NCI-H524 treated with DMSO at 0.1 percent for 48 hours (cell line): ENCODE data around the gene ZFYVE9.
"Not testable (repeated sequence)": the region's sequence is repeated elsewhere in the genome, so short reads cannot be mapped to it uniquely, and the experiment has no call there.

ENCODE experiments used
- DNase-seq: peaks from one replicate; lab custom pipeline; 2025; lab: John Stamatoyannopoulos, UW

ZFYVE9 gene

GRCh38 chr1:52141513-52142219 lies at the start of gene ZFYVE9:
Gene ZFYVE9, plus strand, starts transcription at chr1:52142089. Its CDS starts 91,118 bp downstream, at chr1:52233207.
- DNase-seq, result no peak

- not testable (repeated sequence) for DNase-seq
Measured at GRCh38 chr1:52094300-52094699, 47.6 kb upstream of the ZFYVE9 start.

GRCh38 chr1:52096216-52096615 lies 45.7 kb upstream of the ZFYVE9 start:
- no peak for DNase-seq

GRCh38 chr1:52098139-52098871 lies 43.6 kb upstream of the ZFYVE9 start:
- no peak for DNase-seq

- DNase-seq, result no peak
Measured at GRCh38 chr1:52102336-52103013, 39.4 kb upstream of the ZFYVE9 start.

- no peak for DNase-seq
Measured at GRCh38 chr1:52111492-52111891, 30.4 kb upstream of the ZFYVE9 start.

GRCh38 chr1:52112489-52112888 lies 29.4 kb upstream of the ZFYVE9 start:
- no peak for DNase-seq

- no peak for DNase-seq
Measured at GRCh38 chr1:52119301-52120079, 22.4 kb upstream of the ZFYVE9 start.

GRCh38 chr1:52122384-52122783 lies 19.5 kb upstream of the ZFYVE9 start:
- no peak for DNase-seq

GRCh38 chr1:52123622-52124021 lies 18.3 kb upstream of the ZFYVE9 start:
- DNase-seq, result no peak

GRCh38 chr1:52125736-52126359 lies 16.0 kb upstream of the ZFYVE9 start:
- no peak for DNase-seq

GRCh38 chr1:52127181-52128180 lies 14.4 kb upstream of the ZFYVE9 start:
- no peak for DNase-seq

GRCh38 chr1:52139817-52140540 lies 1.9 kb upstream of the ZFYVE9 start:
- DNase-seq, result no peak

GRCh38 chr1:52140633-52141512 lies 1.0 kb upstream of the ZFYVE9 start:
- no peak for DNase-seq

GRCh38 chr1:52142220-52143183 lies 613 bp downstream of the ZFYVE9 start:
- DNase-seq, result no peak

- DNase-seq, result no peak
Measured at GRCh38 chr1:52145137-52145536, 3.2 kb downstream of the ZFYVE9 start.

GRCh38 chr1:52150445-52150844 lies 8.6 kb downstream of the ZFYVE9 start:
- DNase-seq, result not testable (repeated sequence)

- no peak for DNase-seq
Measured at GRCh38 chr1:52150946-52151345, 9.1 kb downstream of the ZFYVE9 start.
